ENCODE data around the gene ALOX12B.
"Not testable (repeated sequence)": the region's sequence is repeated elsewhere in the genome, so short reads cannot be mapped to it uniquely, and the experiment has no call there.

ALOX12B gene

GRCh38 chr17:8063761-8064534 lies 23.6 kb downstream of the ALOX12B start:
- DNase-seq (ENCODE audit: low spot score): no peak

GRCh38 chr17:8062807-8063483 lies 24.6 kb downstream of the ALOX12B start:
- DNase-seq (ENCODE audit: low spot score): no peak

- no peak for DNase-seq (ENCODE audit: low spot score)
Observed at GRCh38 chr17:8062435-8062806, 25.1 kb downstream of the ALOX12B start.

GRCh38 chr17:8061851-8062250 lies 25.7 kb downstream of the ALOX12B start:
- not testable (repeated sequence) for DNase-seq (ENCODE audit: low spot score)

GRCh38 chr17:8060274-8060673 lies 27.2 kb downstream of the ALOX12B start:
- peak; percentile 87 for DNase-seq (ENCODE audit: low spot score)

GRCh38 chr17:8059131-8059530 lies 28.4 kb downstream of the ALOX12B start:
- DNase-seq (ENCODE audit: low spot score): no peak

- DNase-seq (ENCODE audit: low spot score): peak; percentile 84
Observed at GRCh38 chr17:8057691-8058114, 29.8 kb downstream of the ALOX12B start.

GRCh38 chr17:8056976-8057625 lies 30.4 kb downstream of the ALOX12B start:
- no peak for DNase-seq (ENCODE audit: low spot score)

- peak; percentile 55 for DNase-seq (ENCODE audit: low spot score)
Observed at GRCh38 chr17:8056232-8056975, 31.1 kb downstream of the ALOX12B start.

- DNase-seq (ENCODE audit: low spot score): no peak
Observed at GRCh38 chr17:8055851-8056231, 31.7 kb downstream of the ALOX12B start.

GRCh38 chr17:8053600-8053999 lies 33.9 kb downstream of the ALOX12B start:
- no peak for DNase-seq (ENCODE audit: low spot score)

- no peak for DNase-seq (ENCODE audit: low spot score)
Observed at GRCh38 chr17:8052256-8053252, 35.0 kb downstream of the ALOX12B start.

GRCh38 chr17:8051831-8052230 lies 35.7 kb downstream of the ALOX12B start:
- DNase-seq (ENCODE audit: low spot score): no peak

GRCh38 chr17:8048736-8049135 lies 38.8 kb downstream of the ALOX12B start:
- DNase-seq (ENCODE audit: low spot score): no peak

- no peak for DNase-seq (ENCODE audit: low spot score)
Observed at GRCh38 chr17:8048236-8048635, 39.3 kb downstream of the ALOX12B start.

GRCh38 chr17:8047769-8048110 lies 39.8 kb downstream of the ALOX12B start:
- no peak for DNase-seq (ENCODE audit: low spot score)

- DNase-seq (ENCODE audit: low spot score): no peak
Observed at GRCh38 chr17:8046929-8047768, 40.4 kb downstream of the ALOX12B start.

GRCh38 chr17:8046306-8046928 lies 41.1 kb downstream of the ALOX12B start:
- DNase-seq (ENCODE audit: low spot score): no peak
